Measurements from ENCODE around the gene REC8.

GRCh38 chr14:24151404-24152080, 20.3 kb upstream of the REC8 start:
- TF ChIP-seq CTCF (IDR thresholded peaks at IDR 0.05) = no peak
- no peak for TF ChIP-seq POLR2A (IDR thresholded peaks at IDR 0.05)

Measured in tibial nerve (tissue), 3 donors.